Measurements from ENCODE around the gene GYG2. TPM values are rescaled to one million over a fixed set of nuclear protein-coding genes. Genes with fewer than 3 reads are reported as not detected.

The GYG2 gene
- total and polyA plus RNA-seq, 2 donors (not counting 1 experiment from before 2014, with no cell fraction given), result 8.9 to 10.6 TPM

DNA sequence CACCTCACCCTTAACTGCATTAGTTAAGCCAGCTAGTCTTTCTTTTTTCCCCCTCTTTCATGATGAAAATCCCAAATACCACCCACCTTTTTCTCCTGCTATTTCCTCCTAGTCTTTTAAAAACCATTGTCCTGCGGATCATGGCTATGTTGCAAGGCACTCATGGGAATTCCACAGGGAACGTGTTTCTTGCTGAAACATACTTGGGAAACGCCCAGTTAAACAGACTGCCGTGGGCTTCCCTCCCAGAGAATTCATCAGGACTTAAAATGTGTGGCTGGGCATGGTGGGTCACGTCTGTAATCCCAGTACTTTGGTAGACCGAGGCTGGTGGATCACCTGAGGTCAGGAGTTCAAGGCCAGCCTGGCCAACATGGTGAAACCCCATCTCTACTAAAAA is 44.7 kb upstream of the GYG2 start:
- no peaks in the 10 kb centered on the region for H3K79me2 ChIP-seq (ENCODE audit: control insufficient read depth, insufficient read depth, low read length)
- H2AFZ ChIP-seq (ENCODE audit: low read length), result no peak overlapping the region
- no peak overlapping the region for H3K9ac ChIP-seq (ENCODE audit: insufficient read depth, low read length)
- H3K36me3 ChIP-seq (ENCODE audit: control insufficient read depth, insufficient read depth, low read length), result no peaks in the 10 kb centered on the region
- no peaks in the 10 kb centered on the region for H3K27me3 ChIP-seq (ENCODE audit: control insufficient read depth, insufficient read depth, low read length)
- no peak overlapping the region for H3K4me3 ChIP-seq (replicated peaks in 1 of 4; ENCODE audit: control extremely low read depth in 1 of 4, insufficient read depth in 1 of 4, low read depth in 3 of 4, low read length in 4 of 4)
- no peaks in the 10 kb centered on the region for H3K4me1 ChIP-seq (ENCODE audit: control insufficient read depth, extremely low read depth, insufficient read depth, low read length)
- H3K9me3 ChIP-seq (ENCODE audit: control insufficient read depth, insufficient read depth, low read depth, low read length), result no peaks in the 10 kb centered on the region
- H3K4me2 ChIP-seq (ENCODE audit: extremely low read depth, insufficient read depth, low read length), result no peak overlapping the region
- TF ChIP-seq EZH2 (IDR thresholded peaks at IDR 0.05; ENCODE audit: low read length, missing control alignments), result no peak
- TF ChIP-seq, protein P1, sequence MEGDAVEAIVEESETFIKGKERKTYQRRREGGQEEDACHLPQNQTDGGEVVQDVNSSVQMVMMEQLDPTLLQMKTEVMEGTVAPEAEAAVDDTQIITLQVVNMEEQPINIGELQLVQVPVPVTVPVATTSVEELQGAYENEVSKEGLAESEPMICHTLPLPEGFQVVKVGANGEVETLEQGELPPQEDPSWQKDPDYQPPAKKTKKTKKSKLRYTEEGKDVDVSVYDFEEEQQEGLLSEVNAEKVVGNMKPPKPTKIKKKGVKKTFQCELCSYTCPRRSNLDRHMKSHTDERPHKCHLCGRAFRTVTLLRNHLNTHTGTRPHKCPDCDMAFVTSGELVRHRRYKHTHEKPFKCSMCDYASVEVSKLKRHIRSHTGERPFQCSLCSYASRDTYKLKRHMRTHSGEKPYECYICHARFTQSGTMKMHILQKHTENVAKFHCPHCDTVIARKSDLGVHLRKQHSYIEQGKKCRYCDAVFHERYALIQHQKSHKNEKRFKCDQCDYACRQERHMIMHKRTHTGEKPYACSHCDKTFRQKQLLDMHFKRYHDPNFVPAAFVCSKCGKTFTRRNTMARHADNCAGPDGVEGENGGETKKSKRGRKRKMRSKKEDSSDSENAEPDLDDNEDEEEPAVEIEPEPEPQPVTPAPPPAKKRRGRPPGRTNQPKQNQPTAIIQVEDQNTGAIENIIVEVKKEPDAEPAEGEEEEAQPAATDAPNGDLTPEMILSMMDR (conservative IDR thresholded peaks at IDR 0.05 in 1 of 2, IDR thresholded peaks at IDR 0.05 in 1 of 2; ENCODE audit: low read depth in 1 of 2, low read length in 2 of 2), result no peak
- no peak overlapping the region for H3K27ac ChIP-seq (ENCODE audit: insufficient read depth, low read length)
- H4K20me1 ChIP-seq (ENCODE audit: control insufficient read depth, extremely low read depth, insufficient read depth, low read length), result no peaks in the 10 kb centered on the region
- no peak for DNase-seq (ENCODE audit: low read depth in 2 of 2)

DNA sequence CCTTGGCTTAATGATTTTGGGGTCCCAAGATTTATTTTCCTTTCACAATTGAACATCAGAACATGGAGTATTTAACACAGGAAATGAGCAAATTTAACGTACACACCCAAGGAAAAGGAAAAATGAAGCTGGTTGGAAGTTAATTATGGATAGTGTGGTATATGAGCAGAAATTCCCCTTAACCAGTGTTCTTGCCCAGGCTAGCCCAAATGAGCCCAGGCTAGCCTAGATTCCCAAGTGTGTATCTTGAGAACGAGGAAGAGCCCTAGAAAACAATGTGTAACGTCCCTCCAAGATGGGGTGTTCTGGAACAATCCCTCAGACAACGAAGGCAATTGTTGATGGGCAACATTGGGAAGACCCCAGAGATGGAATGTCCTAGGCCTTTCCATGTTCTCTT is 43.2 kb upstream of the GYG2 start:
- H3K79me2 ChIP-seq (ENCODE audit: control insufficient read depth, insufficient read depth, low read length), result no peaks in the 10 kb centered on the region
- no peak for DNase-seq (ENCODE audit: low read depth in 2 of 2)
- no peak overlapping the region for H2AFZ ChIP-seq (ENCODE audit: low read length)
- no peak overlapping the region for H3K4me3 ChIP-seq (replicated peaks in 1 of 4; ENCODE audit: control extremely low read depth in 1 of 4, insufficient read depth in 1 of 4, low read depth in 3 of 4, low read length in 4 of 4)
- H3K27ac ChIP-seq (ENCODE audit: insufficient read depth, low read length), result no peak overlapping the region
- H3K4me1 ChIP-seq (ENCODE audit: control insufficient read depth, extremely low read depth, insufficient read depth, low read length), result no peaks in the 10 kb centered on the region
- TF ChIP-seq EZH2 (IDR thresholded peaks at IDR 0.05; ENCODE audit: low read length, missing control alignments), result no peak
- TF ChIP-seq, protein P1 (conservative IDR thresholded peaks at IDR 0.05 in 1 of 2, IDR thresholded peaks at IDR 0.05 in 1 of 2; ENCODE audit: low read depth in 1 of 2, low read length in 2 of 2), result no peak
- no peak overlapping the region for H3K4me2 ChIP-seq (ENCODE audit: extremely low read depth, insufficient read depth, low read length)
- H4K20me1 ChIP-seq (ENCODE audit: control insufficient read depth, extremely low read depth, insufficient read depth, low read length), result no peaks in the 10 kb centered on the region
- H3K9me3 ChIP-seq (ENCODE audit: control insufficient read depth, insufficient read depth, low read depth, low read length), result no peaks in the 10 kb centered on the region
- no peaks in the 10 kb centered on the region for H3K27me3 ChIP-seq (ENCODE audit: control insufficient read depth, insufficient read depth, low read length)
- no peaks in the 10 kb centered on the region for H3K36me3 ChIP-seq (ENCODE audit: control insufficient read depth, insufficient read depth, low read length)
- H3K9ac ChIP-seq (ENCODE audit: insufficient read depth, low read length), result no peak overlapping the region

DNA sequence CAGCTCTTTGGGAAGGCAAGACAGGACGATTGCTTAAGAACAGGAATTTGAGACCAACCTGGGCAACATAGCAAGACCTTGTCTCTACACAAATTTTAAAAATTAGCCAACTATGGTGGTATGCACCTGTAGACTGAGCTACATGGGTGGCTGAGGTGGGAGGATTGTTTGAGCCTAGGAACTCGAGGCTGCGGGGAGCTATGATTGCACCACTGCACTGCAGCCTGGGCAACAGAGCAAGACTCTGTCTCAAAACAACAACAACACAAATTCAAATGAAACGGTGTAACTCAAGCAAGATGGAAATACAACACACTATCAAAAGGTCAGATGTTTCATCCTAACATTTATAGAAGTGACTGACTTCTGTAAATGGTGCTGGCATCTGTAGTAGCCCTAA is 39.8 kb upstream of the GYG2 start:
- H3K9me3 ChIP-seq (ENCODE audit: control insufficient read depth, insufficient read depth, low read depth, low read length), result no peaks in the 10 kb centered on the region
- no peak overlapping the region for H3K4me2 ChIP-seq (ENCODE audit: extremely low read depth, insufficient read depth, low read length)
- H2AFZ ChIP-seq (ENCODE audit: low read length), result no peak overlapping the region
- no peaks in the 10 kb centered on the region for H3K4me1 ChIP-seq (ENCODE audit: control insufficient read depth, extremely low read depth, insufficient read depth, low read length)
- no peak overlapping the region for H3K4me3 ChIP-seq (replicated peaks in 1 of 4; ENCODE audit: control extremely low read depth in 1 of 4, insufficient read depth in 1 of 4, low read depth in 3 of 4, low read length in 4 of 4)
- no peak for DNase-seq (ENCODE audit: low read depth in 2 of 2)
- H3K36me3 ChIP-seq (ENCODE audit: control insufficient read depth, insufficient read depth, low read length), result no peaks in the 10 kb centered on the region
- H3K27me3 ChIP-seq (ENCODE audit: control insufficient read depth, insufficient read depth, low read length), result no peaks in the 10 kb centered on the region
- no peaks in the 10 kb centered on the region for H4K20me1 ChIP-seq (ENCODE audit: control insufficient read depth, extremely low read depth, insufficient read depth, low read length)
- H3K27ac ChIP-seq (ENCODE audit: insufficient read depth, low read length), result no peak overlapping the region
- TF ChIP-seq, protein P1 (conservative IDR thresholded peaks at IDR 0.05 in 1 of 2, IDR thresholded peaks at IDR 0.05 in 1 of 2; ENCODE audit: low read depth in 1 of 2, low read length in 2 of 2), result no peak
- TF ChIP-seq EZH2 (IDR thresholded peaks at IDR 0.05; ENCODE audit: low read length, missing control alignments), result no peak
- no peak overlapping the region for H3K9ac ChIP-seq (ENCODE audit: insufficient read depth, low read length)
- H3K79me2 ChIP-seq (ENCODE audit: control insufficient read depth, insufficient read depth, low read length), result no peaks in the 10 kb centered on the region
